K562 (cell line): ENCODE data around the gene COL5A1. TPM values are rescaled to one million over a fixed set of nuclear protein-coding genes. Genes with fewer than 3 reads are reported as not detected.

Experiments used
- ATAC-seq: fragments of 200-7000 bp; cut with Tn5 transposase; 3 replicates; pipeline ENCODE4 v1.9.1; 2020; ENCODE audit warnings: moderate library complexity
- BruUV-seq: library from RNA; stranded (reverse); fragments of 400-500 nt; replicated peaks from 2 replicates; lab custom pipeline; 2021; lab: Mats Ljungman, UMichigan
- CTCF ChIA-PET: fragments of 300-600 bp; formaldehyde crosslinking; extraction: SDS; loops from one replicate; lab custom pipeline; 2021; ENCODE audit warnings: low intra/inter-chr PET ratio; lab: Yijun Ruan, JAX
- POLR2A ChIA-PET: fragments of 300-600, 350-650 bp; sonication (Branson Sonifier 250); formaldehyde crosslinking; extraction: SDS; loops from one replicate; lab custom pipeline; 2021; ENCODE audit warnings: antibody characterized with exemption, inconsistent platforms; lab: Yijun Ruan, JAX
- DNase-seq, 4 experiments: peaks; one replicate each; pipeline versions ENCODE4 v3.0.0 to v3.0.0-alpha.2; 2011 to 2018; ENCODE audit warnings: low spot score in 3 of 4, mixed read lengths in 3 of 4; ENCODE audit errors: extremely low read depth in 1 of 4
- FAIRE-seq: peaks from 2 replicates; lab custom pipeline; 2011; peaks lifted over from hg19 to GRCh38; lab: Jason Lieb, UNC
- H2AFZ ChIP-seq: 2 replicates; pipeline ENCODE4 v1.6.0; 2011; ENCODE audit warnings: low read depth, low read length, control low read depth, inconsistent platforms
- H3K27ac ChIP-seq: fragments of 200-600 bp; 3 replicates; pipeline ENCODE4 v1.8.0; 2011; ENCODE audit warnings: low read depth, mild to moderate bottlenecking, control low read depth, inconsistent platforms, low read length, moderate library complexity, mixed read lengths; ENCODE audit errors: extremely low read depth
- H3K27me3 ChIP-seq, 2 experiments: fragments of 300-600 bp in 1 of 2; 2 replicates in 1 of 2; 3 replicates in 1 of 2; pipeline versions ENCODE4 v1.6.0 to v1.8.0; 2011; ENCODE audit warnings: inconsistent platforms in 2 of 2, low read length in 2 of 2, mild to moderate bottlenecking in 1 of 2, mixed read lengths in 1 of 2, moderate library complexity in 1 of 2; ENCODE audit not compliant: control insufficient read depth in 2 of 2, insufficient read depth in 2 of 2
- H3K36me3 ChIP-seq: fragments of 300-600 bp; 3 replicates; pipeline ENCODE4 v1.8.0; 2011; ENCODE audit warnings: mild to moderate bottlenecking, low read length, inconsistent platforms; ENCODE audit not compliant: control insufficient read depth, insufficient read depth
- H3K4me1 ChIP-seq, 2 experiments: fragments of 200-600 bp in 1 of 2; replicated peaks in 1 of 2; 2 replicates in 1 of 2; 3 replicates in 1 of 2; pipeline versions ENCODE4 v1.5.1 to v1.8.0; 2011; ENCODE audit warnings: inconsistent platforms in 2 of 2, low read length in 2 of 2, mild to moderate bottlenecking in 1 of 2, mixed read lengths in 1 of 2, moderate library complexity in 1 of 2; ENCODE audit not compliant: control insufficient read depth in 2 of 2, insufficient read depth in 2 of 2
- H3K4me2 ChIP-seq: 2 replicates; pipeline ENCODE4 v1.6.1; 2011; ENCODE audit warnings: low read length, control low read depth, inconsistent platforms, mixed read lengths; ENCODE audit not compliant: insufficient read depth
- H3K4me3 ChIP-seq: fragments of 200-600 bp; sonication (generic), shearing (Covaris generic); 2 replicates; pipeline ENCODE4 v1.5.1; 2016; ENCODE audit warnings: control low read depth, inconsistent platforms
- H3K79me2 ChIP-seq: fragments of 200-600 bp; 3 replicates; pipeline ENCODE4 v1.8.0; 2011; ENCODE audit warnings: low read length, inconsistent platforms; ENCODE audit not compliant: control insufficient read depth, insufficient read depth
- H3K9ac ChIP-seq, 2 experiments: 2 replicates each; pipeline versions ENCODE4 v1.6.0 to v1.6.1; 2011; ENCODE audit warnings: low read depth in 2 of 2, low read length in 2 of 2, control low read depth in 1 of 2, inconsistent platforms in 1 of 2, mild to moderate bottlenecking in 1 of 2, mixed read lengths in 1 of 2; ENCODE audit not compliant: insufficient read depth in 1 of 2
- H3K9me1 ChIP-seq: one replicate; pipeline ENCODE4 v1.6.0; 2011; ENCODE audit warnings: inconsistent platforms, mild to moderate bottlenecking, low read length, moderate library complexity; ENCODE audit not compliant: control insufficient read depth, insufficient read depth
- H3K9me3 ChIP-seq: replicated peaks from 2 replicates; pipeline ENCODE4 v1.5.1; 2011; ENCODE audit warnings: low read depth, low read length, inconsistent platforms; ENCODE audit not compliant: control insufficient read depth, insufficient read depth
- H4K20me1 ChIP-seq: replicated peaks from 2 replicates; pipeline ENCODE4 v1.6.1; 2011; ENCODE audit warnings: low read length, inconsistent platforms, mixed read lengths; ENCODE audit not compliant: control insufficient read depth, insufficient read depth
- ARID1B ChIP-seq: fragments of 450-650 bp; IDR thresholded peaks from 2 replicates; pipeline ENCODE4 v1.6.1; 2016; ENCODE audit warnings: antibody characterized with exemption, mild to moderate bottlenecking, inconsistent platforms
- FOSL1 ChIP-seq: fragments of 200-800 bp; sonication (Bioruptor generic); conservative IDR thresholded peaks from 2 replicates; pipeline ENCODE4 v1.6.1; 2016; ENCODE audit warnings: missing genetic modification characterization, missing compliant biosample characterization
- GMEB1 ChIP-seq: fragments of 250-450 bp; sonication (Bioruptor Pico); IDR thresholded peaks from 2 replicates; pipeline ENCODE4 v1.4.0; 2020; ENCODE audit warnings: mild to moderate bottlenecking
- IFI16 ChIP-seq: fragments of 250-450 bp; sonication (Bioruptor Pico); IDR thresholded peaks from 2 replicates; pipeline ENCODE4 v2.1.2; 2022; ENCODE audit warnings: mild to moderate bottlenecking, inconsistent platforms
- ILF3 ChIP-seq: fragments of 450-650 bp; IDR thresholded peaks from 2 replicates; pipeline ENCODE4 v1.6.1; 2018; ENCODE audit warnings: antibody characterized with exemption, mild to moderate bottlenecking, moderate library complexity, borderline replicate concordance
- L3MBTL2 ChIP-seq: fragments of 450-650 bp; IDR thresholded peaks from 2 replicates; pipeline ENCODE4 v1.6.1; 2016; ENCODE audit warnings: mild to moderate bottlenecking, moderate library complexity
- MCM3 ChIP-seq: fragments of 450-650 bp; IDR thresholded peaks from 2 replicates; pipeline ENCODE4 v1.6.1; 2016
- PCBP1 ChIP-seq: fragments of 200-400 bp; formaldehyde crosslinking; IDR thresholded peaks from 2 replicates; pipeline ENCODE4 v1.6.1; 2018; ENCODE audit warnings: mild to moderate bottlenecking, low read depth, low read length; ENCODE audit not compliant: poor library complexity, severe bottlenecking
- TEAD2 ChIP-seq: fragments of 450-650 bp; IDR thresholded peaks from 2 replicates; pipeline ENCODE4 v1.6.1; 2016; ENCODE audit warnings: missing genetic modification characterization, control low read depth, missing compliant biosample characterization
- U2AF1 ChIP-seq: fragments of 200-400 bp; formaldehyde crosslinking; optimal IDR thresholded peaks from 2 replicates; pipeline ENCODE3; 2017; ENCODE audit warnings: mild to moderate bottlenecking, low read depth, low read length, moderate library complexity
- ZNF124 ChIP-seq: sonication (generic); formaldehyde crosslinking; IDR thresholded peaks from 2 replicates; pipeline ENCODE4 v1.8.1; 2022; ENCODE audit warnings: missing genetic modification reagents
- ZNF384 ChIP-seq: IDR thresholded peaks from 2 replicates; pipeline ENCODE4 v1.6.1; 2012; ENCODE audit warnings: low read depth, low read length, improper control_type of control experiment
- ZNF507 ChIP-seq: conservative IDR thresholded peaks from 2 replicates; pipeline ENCODE4 v1.6.1; 2017; ENCODE audit warnings: missing genetic modification characterization, missing compliant biosample characterization
- WGBS: fragments of 100-300 bp; shearing (Covaris generic); methylation state at CpG from one replicate; pipeline ENCODE4 v1.1.6; 2016; ENCODE audit warnings: low coverage, mixed read lengths; ENCODE audit not compliant: insufficient coverage; ENCODE audit errors: missing lambda C conversion rate; 5-methylcytosine and 5-hydroxymethylcytosine counted together
- in situ Hi-C: fragments of 300-500 bp; cut with MboI; formaldehyde crosslinking; loops from 4 replicates; pipeline ENCODE4 v1.15.0; 2018; ENCODE audit warnings: inconsistent platforms, mixed read lengths
- intact Hi-C: fragments of 100-400 bp; cut with micrococcal nuclease; formaldehyde crosslinking; loops from 2 replicates; pipeline ENCODE4 v1.14.2; 2022
- polyA plus RNA-seq, 8 experiments: library from polyadenylated mRNA; depleted of rRNA in 4 of 8; stranded (reverse) in 5 of 8; unstranded in 3 of 8; fragments of >200 nt; fragmentation: Nextera tagmentation in 2 of 8; fragmentation: Illumina TruSeq in 1 of 8; extraction: Ambion mirVana in 2 of 8; extraction: Trizol in 1 of 8; gene quantifications; 2 replicates each; pipeline versions ENCODE4 v1.2.1 to v1.2.3, GENCODE V29; 2011 to 2014; ENCODE audit warnings: inconsistent platforms in 1 of 8, missing spikeins in 1 of 8
- total RNA-seq, 7 experiments: library from RNA; depleted of rRNA in 6 of 7; stranded (reverse); fragments of >200 nt in 6 of 7; fragmentation: Illumina TruSeq in 2 of 7; extraction: Trizol in 2 of 7; gene quantifications; 2 replicates each; pipeline versions ENCODE4 v1.2.1 to v1.2.3, GENCODE V29; 2011 to 2021; ENCODE audit warnings: low replicate concordance in 1 of 7
- TF ChIP-seq, protein P1 (sequence below): IDR thresholded peaks from 3 replicates; pipeline ENCODE4 v1.6.1; 2011; ENCODE audit warnings: borderline replicate concordance, mild to moderate bottlenecking; ENCODE audit not compliant: insufficient read length, insufficient read depth
- TF ChIP-seq, protein P2 (sequence below): fragments of 450-650 bp; IDR thresholded peaks from 2 replicates; pipeline ENCODE4 v1.6.1; 2018; ENCODE audit not compliant: partially characterized antibody

Gene COL5A1
- total and polyA plus RNA-seq, 9 of the 15 experiments (the other 6 are each of a cell fraction or from before 2014, with no cell fraction given), result under 0.01 to 0.13 (median 0.04) TPM; not detected in 6

DNA sequence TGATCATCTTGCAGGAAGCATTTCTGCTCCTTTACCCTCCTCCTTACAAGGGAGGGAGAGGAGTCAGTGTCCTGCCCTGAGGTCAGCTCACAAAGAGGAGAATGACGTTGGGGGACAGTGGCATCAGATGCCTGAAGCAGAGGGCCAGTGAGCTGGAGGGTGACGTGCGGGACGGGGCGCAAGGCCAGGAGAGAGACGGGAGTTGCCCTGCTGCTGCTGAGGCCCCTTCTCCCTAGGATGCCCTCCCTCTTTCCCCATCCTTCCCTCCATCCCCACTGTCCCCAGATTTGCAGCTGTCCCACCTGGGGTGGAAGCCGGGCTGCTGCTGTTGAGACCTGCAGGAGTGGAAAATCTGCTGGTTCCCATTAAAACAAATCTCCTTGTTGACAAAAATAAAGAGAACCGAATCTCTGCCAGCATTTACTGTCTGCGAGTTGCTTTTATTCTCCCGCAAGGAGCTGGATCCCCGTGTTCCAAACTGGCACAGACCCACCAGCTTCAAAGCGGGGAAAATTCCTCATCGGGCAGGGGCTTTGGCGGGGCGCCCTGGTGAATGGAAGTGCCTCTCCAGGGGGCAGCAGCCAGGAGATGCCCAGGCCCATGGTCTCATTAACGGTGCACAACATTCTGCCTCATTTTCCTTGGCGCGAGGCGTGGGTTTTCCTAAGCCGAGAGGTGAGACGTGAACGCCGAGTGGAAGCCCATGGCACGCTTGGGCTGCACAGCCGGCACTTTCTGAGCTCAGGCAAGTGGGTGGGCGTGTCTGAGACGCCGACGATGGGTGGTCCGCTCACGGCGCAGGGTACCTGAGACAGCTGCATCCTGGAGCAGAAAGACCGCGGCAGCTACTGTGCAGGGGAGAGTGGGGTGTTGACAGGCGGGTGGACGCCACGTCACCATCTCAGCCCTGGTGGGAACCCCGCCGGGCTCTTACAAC, 13.9 kb upstream of the COL5A1 start:
- Histone ChIP-seq H3K4me3 (no peak overlapping the region), H3K9ac (no peak overlapping the region), H2AFZ (no peak overlapping the region), H3K4me1 (no peaks in the 10 kb centered on the region), H4K20me1 (peaks cover 9% of the 10 kb centered on the region; the same call in 1 of the 2 replicates), H3K36me3 (no peaks in the 10 kb centered on the region), H3K9me3 (no peaks in the 10 kb centered on the region), H3K9me1 (no peaks in the 10 kb centered on the region), H3K27me3 (peaks cover 11 to 82% of the 10 kb centered on the region in 2 experiments; a peak in 4 of 5 replicates), H3K27ac (no peak overlapping the region), H3K79me2 (no peaks in the 10 kb centered on the region), H3K4me2 (no peak overlapping the region)
- in situ Hi-C loops (no loop called here), intact Hi-C loops (no loop called here)
- CTCF ChIA-PET, result no interaction called here
- DNase-seq (no peak), ATAC-seq (no peak), FAIRE-seq (no peak)
- 1% methylated on average over 30 of the region's 39 CpGs for WGBS
- POLR2A ChIA-PET, result interaction anchor here (0.8 kb wide), 1 partner anchor 13 kb away, joined by 3 read pairs; no protein-coding TSS in a partner anchor
- no TSS peak for BruUV-seq
- no peak for TF ChIP-seq TEAD2 (tag)
- TF ChIP-seq ZNF124 (CRISPR knock-in tag), result no peak
- TF ChIP-seq ZNF507 (tag), result no peak
- no peak for TF ChIP-seq ARID1B
- TF ChIP-seq PCBP1, result no peak
- TF ChIP-seq L3MBTL2, result no peak
- TF ChIP-seq, protein P1, sequence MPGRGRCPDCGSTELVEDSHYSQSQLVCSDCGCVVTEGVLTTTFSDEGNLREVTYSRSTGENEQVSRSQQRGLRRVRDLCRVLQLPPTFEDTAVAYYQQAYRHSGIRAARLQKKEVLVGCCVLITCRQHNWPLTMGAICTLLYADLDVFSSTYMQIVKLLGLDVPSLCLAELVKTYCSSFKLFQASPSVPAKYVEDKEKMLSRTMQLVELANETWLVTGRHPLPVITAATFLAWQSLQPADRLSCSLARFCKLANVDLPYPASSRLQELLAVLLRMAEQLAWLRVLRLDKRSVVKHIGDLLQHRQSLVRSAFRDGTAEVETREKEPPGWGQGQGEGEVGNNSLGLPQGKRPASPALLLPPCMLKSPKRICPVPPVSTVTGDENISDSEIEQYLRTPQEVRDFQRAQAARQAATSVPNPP, result no peak
- no peak for TF ChIP-seq MCM3
- TF ChIP-seq, protein P2, sequence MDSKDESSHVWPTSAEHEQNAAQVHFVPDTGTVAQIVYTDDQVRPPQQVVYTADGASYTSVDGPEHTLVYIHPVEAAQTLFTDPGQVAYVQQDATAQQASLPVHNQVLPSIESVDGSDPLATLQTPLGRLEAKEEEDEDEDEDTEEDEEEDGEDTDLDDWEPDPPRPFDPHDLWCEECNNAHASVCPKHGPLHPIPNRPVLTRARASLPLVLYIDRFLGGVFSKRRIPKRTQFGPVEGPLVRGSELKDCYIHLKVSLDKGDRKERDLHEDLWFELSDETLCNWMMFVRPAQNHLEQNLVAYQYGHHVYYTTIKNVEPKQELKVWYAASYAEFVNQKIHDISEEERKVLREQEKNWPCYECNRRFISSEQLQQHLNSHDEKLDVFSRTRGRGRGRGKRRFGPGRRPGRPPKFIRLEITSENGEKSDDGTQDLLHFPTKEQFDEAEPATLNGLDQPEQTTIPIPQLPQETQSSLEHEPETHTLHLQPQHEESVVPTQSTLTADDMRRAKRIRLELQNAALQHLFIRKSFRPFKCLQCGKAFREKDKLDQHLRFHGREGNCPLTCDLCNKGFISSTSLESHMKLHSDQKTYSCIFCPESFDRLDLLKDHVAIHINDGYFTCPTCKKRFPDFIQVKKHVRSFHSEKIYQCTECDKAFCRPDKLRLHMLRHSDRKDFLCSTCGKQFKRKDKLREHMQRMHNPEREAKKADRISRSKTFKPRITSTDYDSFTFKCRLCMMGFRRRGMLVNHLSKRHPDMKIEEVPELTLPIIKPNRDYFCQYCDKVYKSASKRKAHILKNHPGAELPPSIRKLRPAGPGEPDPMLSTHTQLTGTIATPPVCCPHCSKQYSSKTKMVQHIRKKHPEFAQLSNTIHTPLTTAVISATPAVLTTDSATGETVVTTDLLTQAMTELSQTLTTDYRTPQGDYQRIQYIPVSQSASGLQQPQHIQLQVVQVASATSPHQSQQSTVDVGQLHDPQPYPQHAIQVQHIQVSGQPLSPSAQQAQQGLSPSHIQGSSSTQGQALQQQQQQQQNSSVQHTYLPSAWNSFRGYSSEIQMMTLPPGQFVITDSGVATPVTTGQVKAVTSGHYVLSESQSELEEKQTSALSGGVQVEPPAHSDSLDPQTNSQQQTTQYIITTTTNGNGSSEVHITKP, result no peak
- TF ChIP-seq IFI16 (CRISPR knock-in tag), result no peak
- no peak for TF ChIP-seq U2AF1
- no peak for TF ChIP-seq FOSL1
- TF ChIP-seq GMEB1 (CRISPR knock-in tag), result no peak
- TF ChIP-seq ILF3, result no peak
- no peak for TF ChIP-seq ZNF384
